Stimulated activated CD8-positive, alpha-beta memory T cell treated with anti-CD3 and anti-CD28 coated beads, Interleukin-2, amount 100 ng/mL, for 48 hours (primary cell): ENCODE measurements around the gene SNRPA.
"Not testable (repeated sequence)": the region's sequence is repeated elsewhere in the genome, so short reads cannot be mapped to it uniquely, and the experiment has no call there.

Source experiments
- DNase-seq, 2 donors: peaks; one replicate each; pipeline ENCODE4 v3.0.0-alpha.2; 2020; ENCODE audit warnings: low read depth in 2 of 2

SNRPA gene

DNA sequence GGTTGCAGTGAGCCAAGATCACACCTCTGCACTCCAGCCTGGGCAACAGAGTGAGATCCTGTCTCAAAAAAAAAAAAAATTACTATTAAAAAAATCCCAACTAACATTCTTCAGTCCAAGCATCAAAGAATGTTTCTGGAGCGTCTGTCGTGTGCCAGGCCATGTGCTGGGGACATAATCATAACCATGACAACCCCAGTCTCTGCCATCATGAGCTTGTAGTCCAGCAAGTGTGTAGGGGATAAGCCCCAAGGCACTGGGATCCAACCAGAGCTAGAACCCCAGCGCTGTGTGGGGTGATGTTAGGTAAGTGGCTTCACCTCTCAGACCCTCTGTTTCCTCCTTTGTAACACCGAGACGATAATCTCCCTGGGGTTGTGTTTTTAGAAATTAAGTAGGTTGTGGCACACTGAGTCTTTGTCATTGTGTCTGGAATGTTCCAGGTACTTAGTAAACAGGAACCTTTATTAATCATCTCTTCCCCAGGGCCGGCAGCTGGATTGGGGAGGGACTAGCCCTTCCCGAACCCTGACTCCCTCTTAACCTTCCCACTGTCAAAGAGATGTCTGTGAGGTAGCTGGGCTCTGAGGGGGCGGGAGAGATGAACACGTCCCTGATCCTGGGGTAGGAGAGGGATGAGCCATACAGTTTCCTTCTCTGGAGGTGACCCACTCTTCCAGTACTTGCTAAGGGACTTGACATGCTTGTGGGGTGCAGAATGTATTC is 28.9 kb upstream of the SNRPA start:
- no peak for DNase-seq

DNA sequence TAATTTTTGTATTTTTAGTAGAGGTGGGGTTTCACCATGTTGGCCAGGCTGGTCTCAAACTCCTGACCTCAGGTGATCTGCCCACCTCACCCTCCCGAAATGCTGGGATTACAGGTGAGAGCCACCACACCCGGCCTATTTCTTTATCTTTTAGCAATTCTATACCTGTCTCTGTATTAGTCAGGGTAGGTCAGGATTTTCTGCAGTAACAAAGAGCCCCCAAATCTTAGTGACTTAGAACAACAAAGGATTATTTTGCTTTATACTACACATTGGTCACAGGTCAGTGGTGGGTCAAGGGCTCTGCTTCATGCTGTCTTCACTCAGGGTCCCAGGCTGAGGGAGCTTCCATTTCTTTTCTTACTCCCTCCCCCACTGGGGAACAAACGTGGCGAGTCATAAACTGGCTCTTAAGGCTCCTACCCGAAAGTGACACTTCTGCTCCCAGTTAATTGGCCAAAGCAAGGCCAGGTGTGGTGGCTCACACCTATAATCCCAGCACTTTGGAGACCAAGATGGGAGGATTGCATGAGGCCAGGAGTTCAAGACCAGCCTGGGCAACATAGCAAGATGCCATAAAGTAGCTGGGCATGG is 27.2 kb upstream of the SNRPA start:
- DNase-seq, result no peak

DNA sequence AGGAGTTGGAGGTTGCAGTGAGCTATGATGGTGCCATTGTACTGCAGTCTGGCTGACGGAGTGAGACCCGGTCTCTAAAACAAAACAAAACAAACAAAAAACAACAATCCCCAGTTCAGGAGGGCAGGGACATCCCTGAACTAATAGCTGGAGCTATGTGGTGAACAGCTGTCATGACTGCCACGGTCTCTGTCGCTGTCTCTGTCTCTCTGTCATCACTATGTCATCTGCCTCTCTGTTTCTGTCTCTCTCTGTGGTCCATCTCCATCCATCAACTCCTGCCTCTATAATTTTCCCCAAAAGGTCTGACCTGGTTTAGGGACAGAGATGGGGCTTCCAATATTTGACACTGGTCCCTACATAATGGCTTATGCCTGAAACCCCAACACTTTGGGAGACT is 26.7 kb upstream of the SNRPA start:
- DNase-seq, result no peak

DNA sequence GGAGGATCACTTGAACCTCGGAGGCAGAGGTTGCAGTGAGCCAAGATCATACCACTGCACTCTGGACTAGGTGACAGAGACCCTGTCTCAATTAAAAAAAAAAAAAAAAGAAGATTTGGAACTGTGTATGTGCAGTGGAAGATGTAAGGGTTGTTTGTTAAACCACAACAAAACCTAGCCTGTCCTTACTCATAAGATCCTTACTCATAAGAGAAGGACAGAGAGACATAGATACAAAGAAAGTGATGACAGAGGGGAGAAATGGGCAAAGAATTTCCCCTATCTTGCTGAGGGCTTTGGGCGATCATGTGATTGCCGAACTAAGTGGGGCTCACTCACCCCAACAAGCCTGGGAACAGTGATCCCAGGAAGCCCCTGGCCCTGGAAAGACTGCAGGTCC is 26.1 kb upstream of the SNRPA start:
- no peak for DNase-seq

DNA sequence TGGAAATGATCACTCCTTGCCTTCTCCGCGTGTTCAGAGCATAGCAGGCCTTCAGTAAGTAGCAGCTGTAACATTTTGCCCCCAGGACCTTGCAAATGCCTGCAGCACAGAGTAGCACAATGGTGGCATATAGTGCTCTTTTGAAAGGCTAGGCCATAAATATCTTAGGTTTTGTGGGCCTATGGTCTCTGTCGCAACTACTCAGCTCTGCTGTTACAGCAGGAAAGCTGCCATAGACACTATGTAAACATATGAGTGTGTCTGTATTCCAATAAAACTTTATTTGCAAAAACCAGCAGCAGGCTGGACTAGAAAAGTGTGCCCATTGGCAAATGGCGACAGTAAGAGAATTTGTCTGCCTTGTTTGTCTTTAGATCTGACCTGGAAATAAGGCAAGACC is 24.7 kb upstream of the SNRPA start:
- no peak for DNase-seq

DNA sequence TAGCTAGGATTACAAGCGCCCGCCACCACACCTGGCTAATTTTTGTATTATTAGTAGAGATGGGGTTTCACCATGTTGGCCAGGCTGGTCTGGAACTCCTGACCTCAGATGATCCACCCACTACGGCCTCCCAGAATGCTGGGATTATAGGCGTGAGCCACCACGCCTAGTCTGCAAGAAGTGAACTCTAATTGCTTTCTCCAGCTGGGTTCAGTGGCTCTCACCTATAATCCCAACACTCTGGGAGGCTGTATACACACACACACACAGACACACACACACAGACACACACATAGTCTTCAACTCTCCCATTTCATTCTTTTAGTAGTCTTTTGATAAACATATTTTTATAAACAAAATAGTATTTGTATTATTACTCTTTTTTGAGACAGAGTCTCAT is 20.9 kb upstream of the SNRPA start:
- not testable (repeated sequence) for DNase-seq

DNA sequence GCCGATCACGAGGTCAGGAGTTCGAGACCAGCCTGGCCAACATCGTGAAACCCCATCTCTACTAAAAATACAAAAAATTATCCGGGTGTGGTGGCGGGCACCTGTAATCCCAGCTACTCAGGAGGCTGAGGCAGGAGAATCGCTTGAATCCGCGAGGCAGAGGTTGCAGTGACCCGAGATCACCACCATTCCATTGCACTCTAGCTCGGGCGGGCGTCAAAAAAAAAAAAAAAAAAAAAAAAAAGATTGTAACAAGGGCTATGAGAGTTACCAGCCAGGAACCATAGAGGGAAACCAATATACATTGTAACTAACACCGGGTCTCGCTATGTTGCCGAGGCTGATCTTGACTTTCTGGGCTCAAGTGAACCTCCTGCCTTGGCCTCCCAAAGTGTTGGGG is 18.7 kb upstream of the SNRPA start:
- not testable (repeated sequence) for DNase-seq

DNA sequence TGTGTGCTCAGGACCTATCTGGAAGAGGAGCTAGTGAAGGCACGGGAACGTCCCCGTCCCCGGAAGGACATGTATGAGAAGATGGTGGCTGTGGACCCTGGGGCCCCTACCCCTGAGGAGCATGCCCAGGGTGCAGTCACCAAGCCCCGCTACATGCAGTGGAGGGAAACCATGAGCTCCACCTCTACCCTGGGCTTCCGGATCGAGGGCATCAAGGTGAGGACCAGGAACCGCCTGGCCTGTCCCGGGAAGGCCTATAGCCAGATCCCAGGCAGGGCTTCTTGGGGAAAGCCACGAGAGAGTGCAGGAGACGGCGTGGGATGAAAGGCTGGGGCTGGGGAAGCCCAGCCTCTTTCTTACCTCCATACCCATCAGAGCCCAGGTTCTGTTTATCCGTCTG is 17.9 kb upstream of the SNRPA start:
- no peak for DNase-seq

DNA sequence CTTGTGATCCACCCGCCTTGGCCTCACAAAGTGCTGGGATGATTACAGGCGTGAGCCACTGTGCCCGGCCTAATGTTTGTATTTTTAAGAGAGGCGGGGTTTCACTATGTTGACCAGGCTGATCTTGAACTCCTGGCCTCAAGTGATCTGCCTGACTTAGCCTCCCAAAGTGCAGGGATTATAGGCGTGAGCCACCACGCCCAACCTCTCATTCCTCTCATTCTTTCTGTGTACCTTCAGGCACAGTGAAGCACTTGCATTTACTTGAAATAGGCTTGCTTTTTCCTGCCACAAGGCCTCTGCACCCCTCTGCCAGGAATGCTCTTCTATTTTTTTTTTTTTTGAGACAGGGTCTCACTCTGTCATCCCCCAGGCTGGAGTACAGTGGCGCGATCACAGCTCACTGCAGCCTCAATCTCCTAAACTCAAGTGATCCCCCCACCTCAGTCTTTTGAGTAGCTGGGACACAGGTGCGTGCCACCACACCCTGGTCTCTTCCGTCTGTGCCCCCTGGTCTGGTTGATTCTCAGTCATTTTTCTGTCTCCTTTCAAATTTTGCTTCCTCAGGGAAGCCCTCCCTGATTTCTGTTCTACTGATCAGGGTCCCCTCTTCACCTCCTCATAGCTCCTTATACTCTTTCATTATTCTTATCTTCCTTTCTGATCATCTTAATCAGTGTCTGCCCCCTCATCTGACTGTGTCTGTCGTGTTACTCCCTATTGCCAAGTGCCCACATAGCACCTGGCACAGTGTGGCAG is 15.8 kb upstream of the SNRPA start:
- no peak for DNase-seq

DNA sequence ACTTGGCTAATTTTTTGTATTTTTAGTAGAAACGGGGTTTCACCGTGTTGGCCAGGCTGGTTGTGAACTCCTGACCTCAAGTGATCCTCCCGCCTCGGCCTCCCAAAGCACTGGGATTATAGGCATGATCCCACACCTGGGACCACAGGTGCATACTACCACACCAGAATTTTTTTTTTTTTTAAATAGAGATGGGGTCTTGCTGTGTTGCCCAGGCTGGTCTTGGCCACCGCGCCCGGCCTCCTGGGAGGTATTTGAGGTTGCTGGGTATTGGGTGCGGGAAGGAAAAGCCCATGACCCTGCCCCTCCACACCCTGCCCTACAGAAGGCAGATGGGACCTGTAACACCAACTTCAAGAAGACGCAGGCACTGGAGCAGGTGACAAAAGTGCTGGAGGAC is 14.3 kb upstream of the SNRPA start:
- DNase-seq, result no peak

DNA sequence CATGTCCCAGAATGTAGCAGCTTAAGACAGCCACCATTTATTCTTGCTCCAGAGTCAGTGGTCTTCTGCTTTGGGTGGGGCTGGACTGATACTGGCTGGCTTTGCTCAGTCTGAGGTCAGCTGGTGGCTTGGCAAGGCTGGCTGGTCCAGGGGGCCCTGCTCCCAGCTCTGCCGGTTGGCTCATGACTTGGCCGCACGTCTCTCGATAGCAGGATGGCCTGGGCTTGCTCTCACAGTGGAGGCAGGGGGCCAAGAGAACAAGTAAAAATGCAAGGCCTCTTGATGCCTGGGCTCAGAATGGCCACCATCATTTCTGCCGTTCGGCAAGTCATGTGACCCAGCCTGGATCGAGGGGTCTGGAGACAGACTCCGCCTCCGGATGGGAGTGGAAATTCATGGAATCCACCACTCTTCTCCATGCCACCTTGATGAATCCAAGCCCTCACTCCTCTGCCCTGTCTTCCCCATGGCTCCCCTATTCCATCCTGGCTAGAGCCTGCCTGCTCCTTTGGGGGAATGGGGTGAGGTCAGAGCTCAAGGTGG is 13.8 kb upstream of the SNRPA start:
- DNase-seq, result no peak

DNA sequence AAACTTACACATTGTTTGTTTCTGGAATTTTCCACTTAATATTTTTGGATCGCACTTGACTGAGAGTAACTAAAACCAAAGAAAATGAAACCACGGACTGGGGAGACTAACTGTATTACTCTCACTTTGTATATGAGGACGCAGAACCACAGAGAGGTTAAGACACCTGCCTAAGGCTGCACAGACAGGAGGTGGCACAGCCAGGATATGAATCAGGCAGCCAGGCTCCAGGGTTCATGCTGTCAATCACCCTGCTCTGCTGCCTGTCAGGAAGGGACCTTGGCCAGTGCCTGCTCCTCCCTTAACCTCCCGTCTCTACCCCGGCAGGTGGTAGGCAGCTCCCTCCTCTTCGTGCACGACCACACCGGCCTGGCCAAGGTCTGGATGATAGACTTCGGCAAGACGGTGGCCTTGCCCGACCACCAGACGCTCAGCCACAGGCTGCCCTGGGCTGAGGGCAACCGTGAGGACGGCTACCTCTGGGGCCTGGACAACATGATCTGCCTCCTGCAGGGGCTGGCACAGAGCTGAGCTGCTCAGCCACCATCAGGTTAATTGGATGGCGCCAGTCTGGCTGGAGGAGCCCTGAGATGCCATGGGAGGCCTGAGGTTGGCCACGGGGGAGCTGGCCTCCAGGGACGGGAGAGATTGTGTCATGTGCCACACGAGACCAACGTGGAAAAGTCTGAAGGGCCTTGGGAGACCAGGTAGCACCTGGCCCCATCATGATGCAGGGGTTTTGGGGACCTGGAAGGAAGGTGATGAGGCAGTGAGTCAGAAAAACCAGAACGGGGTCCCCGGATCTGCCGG is 11.8 kb upstream of the SNRPA start:
- DNase-seq, result no peak

DNA sequence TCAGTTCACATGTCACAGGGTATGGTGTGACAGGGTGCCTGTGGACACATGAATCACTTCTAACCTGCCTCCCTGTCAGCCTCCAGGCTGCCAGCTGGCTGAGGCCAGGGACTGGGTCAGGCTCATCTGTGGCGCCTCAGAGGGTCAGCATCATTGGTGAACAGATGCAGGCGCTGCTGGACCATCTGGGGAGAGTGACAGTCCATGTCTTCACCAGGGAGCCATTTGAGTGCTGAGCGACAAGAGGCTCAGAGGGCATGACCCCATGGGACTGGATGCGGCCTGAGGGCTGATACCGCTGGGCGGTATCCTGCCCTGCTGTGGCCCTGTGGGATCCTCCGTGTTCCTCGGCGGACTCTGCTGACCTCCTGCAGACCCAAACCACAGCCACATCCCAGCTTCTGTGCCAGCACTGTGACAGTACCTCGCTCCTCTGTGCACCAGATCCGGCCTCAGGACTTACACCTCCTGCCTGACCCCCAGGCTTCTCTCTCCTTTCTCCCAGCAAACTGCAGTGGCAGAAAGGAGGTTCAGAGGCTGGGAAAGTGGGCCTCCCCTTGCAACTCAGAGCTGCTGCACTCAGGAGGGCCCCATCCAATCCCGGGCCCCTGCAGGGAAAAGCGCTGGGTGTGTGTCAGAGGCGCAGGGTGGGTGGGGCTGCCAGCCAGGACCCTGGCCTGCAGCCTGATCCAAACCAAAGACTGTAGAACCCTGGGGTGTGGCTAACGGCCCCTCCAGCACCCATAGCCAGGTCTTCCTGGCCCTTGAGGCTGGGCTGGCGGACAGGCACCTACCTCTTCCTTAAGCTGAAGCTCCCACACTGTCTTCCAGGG is 10.9 kb upstream of the SNRPA start:
- no peak for DNase-seq

DNA sequence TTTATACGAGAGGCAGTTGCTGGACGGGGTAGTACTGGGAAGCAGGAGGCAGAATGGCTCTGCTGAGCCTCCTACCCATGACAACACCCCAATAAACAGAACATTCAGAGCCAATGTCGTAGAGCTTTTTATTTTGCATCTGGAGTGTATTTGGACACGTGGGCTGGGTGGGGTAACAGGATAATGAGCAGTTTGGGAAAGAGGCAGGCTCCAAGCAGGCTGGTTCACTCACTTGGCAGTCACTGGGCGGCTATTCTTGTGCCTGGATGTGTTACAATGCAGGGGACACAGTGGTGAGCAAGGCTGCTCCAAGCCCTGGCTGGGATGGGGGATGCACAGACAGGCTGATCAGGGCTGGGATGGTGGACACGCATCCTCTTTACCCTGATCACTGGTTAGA is 10.3 kb upstream of the SNRPA start:
- DNase-seq, result no peak

DNA sequence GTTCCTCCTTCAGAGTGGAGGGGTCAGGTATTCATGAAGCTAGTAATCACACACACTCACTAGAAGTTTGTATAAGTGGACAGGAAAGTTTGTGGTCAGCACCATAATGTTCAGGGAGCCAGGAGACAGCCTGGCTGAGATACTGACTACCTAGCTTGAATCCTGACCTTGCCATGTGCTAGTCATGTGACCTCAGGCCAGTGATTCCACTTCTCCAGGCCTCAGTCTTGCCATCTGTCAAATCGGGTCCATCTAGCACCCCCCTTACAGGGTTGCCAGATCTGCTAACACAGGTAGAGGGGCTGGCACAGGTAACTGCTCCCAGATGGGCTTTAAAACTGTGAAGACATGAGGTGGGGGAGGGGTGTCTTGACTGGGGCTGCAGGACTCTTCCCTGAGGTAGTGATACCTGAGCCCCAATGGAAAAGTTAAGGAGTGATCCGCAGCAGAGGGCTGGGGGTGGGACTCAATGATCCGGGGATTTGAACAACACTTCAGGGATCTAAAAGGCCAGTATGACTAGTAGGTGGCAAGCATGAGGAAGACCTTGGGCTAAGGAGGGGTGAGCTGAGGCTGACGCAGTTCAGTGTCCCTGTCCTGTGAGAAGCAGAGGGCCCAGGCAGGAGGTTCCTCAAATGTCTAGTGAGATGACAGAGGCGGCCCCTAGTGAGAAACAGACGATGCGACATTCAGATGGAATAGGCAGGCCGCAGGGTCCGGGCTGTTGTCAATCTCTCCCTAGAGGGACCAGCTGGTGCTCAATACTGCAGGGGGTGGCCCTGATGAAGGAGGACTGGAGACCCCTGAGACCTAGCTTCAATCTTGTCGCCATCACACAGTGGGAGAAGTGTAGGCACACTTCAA is 9.2 kb upstream of the SNRPA start:
- no peak for DNase-seq

DNA sequence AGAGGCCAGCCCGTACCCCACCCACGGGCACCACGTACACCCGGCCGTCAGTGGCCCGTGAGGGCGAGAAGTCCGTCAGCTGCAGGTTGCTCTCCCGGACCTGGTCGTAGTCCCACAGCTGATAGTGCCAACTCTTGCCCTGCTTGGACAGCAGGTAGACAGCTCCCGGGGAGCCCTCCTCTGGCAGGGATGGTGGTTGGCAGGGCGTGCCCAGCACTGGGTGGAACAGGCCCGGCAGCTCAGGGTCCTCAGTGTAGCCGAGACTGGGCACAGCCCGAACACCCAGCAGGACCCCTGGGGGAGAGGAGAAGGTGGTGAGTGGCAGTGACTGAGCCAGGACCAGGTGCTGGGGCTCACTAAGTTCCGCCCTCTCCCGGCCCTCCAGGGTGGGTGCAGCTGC is 8.5 kb upstream of the SNRPA start:
- DNase-seq, result no peak

DNA sequence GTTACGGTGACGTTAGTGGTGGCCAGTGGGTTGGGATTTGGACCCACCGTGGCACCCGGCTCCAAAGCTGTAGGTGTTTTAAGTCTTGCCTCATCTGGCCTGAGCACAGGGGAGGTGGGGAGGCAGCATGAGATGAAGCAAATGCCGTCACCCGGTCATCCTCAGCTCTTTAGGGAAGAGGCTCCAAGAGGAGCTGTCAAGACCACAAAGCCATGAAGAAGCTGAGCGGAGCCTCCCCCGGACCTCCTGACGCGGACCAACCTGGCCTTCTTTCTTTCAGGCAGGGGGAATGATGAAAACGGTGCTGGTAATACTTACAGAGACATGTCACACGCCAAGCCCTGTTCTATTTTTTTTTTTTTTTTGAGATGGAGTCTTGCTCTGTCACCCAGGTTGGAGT is 8.1 kb upstream of the SNRPA start:
- no peak for DNase-seq

DNA sequence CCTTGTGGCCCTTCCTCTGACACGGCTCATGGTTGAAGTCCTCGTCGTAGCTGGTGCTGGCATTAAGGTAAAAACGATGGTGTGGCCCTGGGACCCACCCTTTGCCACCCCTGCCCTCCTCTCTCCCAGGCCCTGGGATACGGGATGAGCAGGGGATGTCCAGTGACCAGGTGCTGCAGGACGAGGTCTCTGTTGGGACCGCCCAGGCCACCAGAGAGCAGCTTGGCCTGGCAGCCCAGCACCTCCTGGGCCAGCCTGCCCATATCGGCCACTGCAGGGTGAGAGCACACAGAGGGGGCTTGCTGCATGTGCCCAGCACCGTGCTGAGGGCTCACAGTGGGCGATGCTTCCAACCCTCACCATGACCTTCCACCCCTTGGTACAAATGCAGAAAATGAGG is 7.1 kb upstream of the SNRPA start:
- DNase-seq, result no peak

DNA sequence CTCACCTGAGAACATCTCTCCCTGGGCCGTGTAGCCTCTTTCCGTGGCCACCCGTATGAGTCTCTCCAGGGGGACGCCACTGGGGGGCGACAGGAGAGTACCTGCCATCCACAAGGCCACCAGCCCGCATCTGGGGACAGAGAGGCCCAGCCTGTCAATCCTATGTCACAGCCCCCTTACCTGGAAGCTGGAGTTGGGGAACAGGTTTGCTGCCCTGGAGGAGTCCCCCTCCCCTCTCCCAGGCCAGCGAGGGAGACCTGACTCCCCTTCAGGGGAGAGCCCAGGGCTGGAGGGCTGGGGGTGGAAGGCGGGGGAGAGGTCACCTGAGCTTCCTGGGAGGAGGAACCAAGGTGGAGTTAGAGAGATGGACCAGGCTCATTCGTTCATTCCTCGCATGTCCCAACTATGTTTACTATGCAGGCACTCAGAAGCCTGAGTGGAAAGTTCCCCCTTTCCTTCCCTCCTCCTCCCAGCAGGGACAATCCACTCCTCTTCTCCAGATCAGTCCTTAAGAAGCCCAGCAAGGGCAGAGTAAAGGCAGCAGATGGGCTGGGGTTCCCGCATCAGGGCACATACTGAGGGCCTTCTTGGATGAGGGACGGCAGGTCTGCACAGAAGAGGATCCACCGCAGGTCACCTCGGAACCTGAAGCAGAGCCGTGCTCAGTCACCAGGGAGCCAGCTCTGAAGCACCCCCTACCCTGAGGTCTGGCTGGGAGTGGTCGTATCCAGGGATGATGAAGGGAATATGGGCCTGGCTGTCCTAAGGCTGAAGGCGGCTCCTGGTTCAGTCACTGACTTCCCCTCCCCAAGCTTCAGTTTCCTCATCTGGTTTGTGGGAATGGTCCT is 6.2 kb upstream of the SNRPA start:
- DNase-seq, result no peak
